CD8-positive, alpha-beta memory T cell (primary cell): Measurements from ENCODE around the gene SPACA7. TPM values are rescaled to one million over a fixed set of nuclear protein-coding genes. Genes with fewer than 3 reads are reported as not detected.

Experiments used
- CTCF ChIA-PET: fragments of 350-600 bp; sonication (Branson Sonifier 250); formaldehyde crosslinking; loops from one replicate; lab custom pipeline; 2021; ENCODE audit warnings: antibody characterized with exemption; lab: Charles Lee
- POLR2A ChIA-PET: fragments of 350-600 bp; sonication (Branson Sonifier 250); formaldehyde crosslinking; loops from one replicate; lab custom pipeline; 2021; ENCODE audit warnings: antibody characterized with exemption; lab: Charles Lee
- DNase-seq, 5 donors: peaks; one replicate each; pipeline versions ENCODE4 v3.0.0 to v3.0.0-alpha.2; 2020 to 2022; ENCODE audit warnings: mixed read lengths in 1 of 5
- H3K27ac ChIP-seq: one replicate; pipeline ENCODE4 v1.7.0; 2013; ENCODE audit warnings: low read depth, mild to moderate bottlenecking, low read length, moderate library complexity
- H3K27me3 ChIP-seq: 2 replicates; pipeline ENCODE4 v1.7.0; 2013; ENCODE audit warnings: low read length, mild to moderate bottlenecking; ENCODE audit not compliant: insufficient read depth, poor library complexity, severe bottlenecking
- H3K36me3 ChIP-seq: 2 replicates; pipeline ENCODE4 v1.7.0; 2013; ENCODE audit warnings: mild to moderate bottlenecking, low read length, moderate library complexity; ENCODE audit not compliant: insufficient read depth
- H3K4me1 ChIP-seq: 2 replicates; pipeline ENCODE4 v1.7.0; 2013; ENCODE audit warnings: mild to moderate bottlenecking, low read length, moderate library complexity; ENCODE audit not compliant: insufficient read depth
- H3K4me3 ChIP-seq: 2 replicates; pipeline ENCODE4 v1.7.0; 2013; ENCODE audit warnings: mild to moderate bottlenecking, low read length
- H3K9me3 ChIP-seq: 2 replicates; pipeline ENCODE4 v1.7.0; 2013; ENCODE audit warnings: mild to moderate bottlenecking, low read length
- H3K27ac Mint-ChIP-seq, 8 donors: one replicate each; pipeline ENCODE4 v1.8.0; 2020 to 2021; ENCODE audit warnings: mixed read lengths in 8 of 8, mild to moderate bottlenecking in 6 of 8, inconsistent platforms in 3 of 8, moderate library complexity in 3 of 8
- H3K27me3 Mint-ChIP-seq, 2 donors: one replicate each; pipeline ENCODE4 v1.8.0; 2020 to 2021; ENCODE audit warnings: mixed read lengths in 2 of 2, mild to moderate bottlenecking in 1 of 2, moderate library complexity in 1 of 2
- H3K36me3 Mint-ChIP-seq, 3 donors: one replicate each; pipeline ENCODE4 v1.8.0; 2020 to 2021; ENCODE audit warnings: mixed read lengths in 3 of 3, inconsistent platforms in 1 of 3, mild to moderate bottlenecking in 1 of 3
- H3K4me1 Mint-ChIP-seq, 3 donors: one replicate each; pipeline ENCODE4 v1.8.0; 2020 to 2021; ENCODE audit warnings: mixed read lengths in 3 of 3, inconsistent platforms in 1 of 3, mild to moderate bottlenecking in 1 of 3
- H3K4me3 Mint-ChIP-seq, 7 donors: one replicate each; pipeline ENCODE4 v1.8.0; 2020 to 2021; ENCODE audit warnings: mixed read lengths in 7 of 7, mild to moderate bottlenecking in 6 of 7, moderate library complexity in 4 of 7, inconsistent platforms in 2 of 7
- H3K9me3 Mint-ChIP-seq, 5 donors: one replicate each; pipeline ENCODE4 v1.8.0; 2020 to 2022; ENCODE audit warnings: mixed read lengths in 5 of 5, mild to moderate bottlenecking in 3 of 5, moderate library complexity in 2 of 5, inconsistent platforms in 1 of 5
- polyA plus RNA-seq: library from polyadenylated mRNA; unstranded; fragments of 300-500 nt; fragmentation: Illumina TruSeq; gene quantifications from one replicate; pipeline ENCODE4 v1.2.3, GENCODE V29; 2021
- total RNA-seq, 2 experiments: library from RNA; stranded (reverse); gene quantifications; one replicate each; pipeline ENCODE4 v1.2.3, GENCODE V29; 2021

The SPACA7 gene
- total RNA-seq, result not detected
- not detected for polyA plus RNA-seq

- H3K36me3 ChIP-seq, result no peaks in the 10 kb centered on the region
- no peak within 1 kb of the TSS for H3K4me3 ChIP-seq
- no peaks in the 10 kb centered on the region for H3K9me3 ChIP-seq
- no peaks in the 10 kb centered on the region for H3K4me1 ChIP-seq
- Mint-ChIP-seq H3K27me3 (peaks cover 13 to 21% of the 10 kb centered on the region in 2 donors), H3K4me3 (no peak within 1 kb of the TSS), H3K4me1 (no peaks in the 10 kb centered on the region), H3K9me3 (peaks cover 0 to 2% (median 0%) of the 10 kb centered on the region in 5 donors), H3K27ac (no peak within 1 kb of the TSS), H3K36me3 (no peaks in the 10 kb centered on the region)
- no peak within 1 kb of the TSS for H3K27ac ChIP-seq
- no peak for DNase-seq
- no peaks in the 10 kb centered on the region for H3K27me3 ChIP-seq
- CTCF ChIA-PET, result no interaction called here
- POLR2A ChIA-PET, result no interaction called here
Observed at GRCh38 chr13:112376050-112376681, at the start of gene SPACA7. TSS of gene SPACA7 (plus strand) at chr13:112376355. CDS start at chr13:112376386, 31 bp downstream.

DNA sequence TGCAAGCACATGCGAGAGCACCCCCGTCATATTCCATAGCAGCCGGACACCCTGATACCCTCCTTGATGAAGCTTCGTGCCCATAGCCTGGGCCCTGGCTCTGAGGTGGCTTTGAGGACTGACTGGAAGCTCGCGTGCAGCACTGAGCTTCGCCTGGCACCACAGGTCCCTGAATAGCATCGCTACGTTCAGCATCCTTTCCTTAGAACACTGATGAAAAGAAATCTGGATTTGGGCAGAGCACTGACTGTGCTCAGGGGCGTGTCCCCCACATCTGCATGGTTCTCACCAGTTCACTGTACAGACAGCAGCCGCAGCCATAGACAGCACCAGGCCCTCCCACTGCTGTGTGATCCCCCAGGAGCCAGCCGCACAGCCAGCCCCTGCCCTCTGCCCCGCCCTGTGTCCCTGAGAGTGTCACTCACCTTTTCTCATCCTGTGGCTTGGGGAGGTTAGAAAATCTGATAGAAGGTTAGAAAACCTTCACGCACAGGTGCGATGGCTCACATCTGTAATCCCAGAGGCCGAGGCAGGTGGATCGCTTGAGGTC lies 49.3 kb upstream of the SPACA7 start:
- Histone ChIP-seq H3K27me3 (no peaks in the 10 kb centered on the region), H3K9me3 (no peaks in the 10 kb centered on the region), H3K4me1 (no peaks in the 10 kb centered on the region), H3K4me3 (no peak overlapping the region), H3K36me3 (no peaks in the 10 kb centered on the region), H3K27ac (no peak overlapping the region)
- Mint-ChIP-seq H3K4me3 (no peak overlapping the region), H3K27me3 (peaks cover 11 to 17% of the 10 kb centered on the region in 2 donors), H3K9me3 (peaks cover 0 to 2% (median 0%) of the 10 kb centered on the region in 5 donors), H3K27ac (no peak overlapping the region), H3K4me1 (no peaks in the 10 kb centered on the region), H3K36me3 (no peaks in the 10 kb centered on the region)
- ChIA-PET CTCF (no interaction called here), POLR2A (no interaction called here)
- DNase-seq, result no peak

- H3K4me1 ChIP-seq, result no peaks in the 10 kb centered on the region
- H3K27ac Mint-ChIP-seq, result no peak overlapping the region
- H3K4me3 ChIP-seq, result no peak overlapping the region
- H3K27ac ChIP-seq, result no peak overlapping the region
- H3K9me3 Mint-ChIP-seq, result peaks cover 0 to 8% (median 2%) of the 10 kb centered on the region in 5 donors
- CTCF ChIA-PET, result no interaction called here
- no peaks in the 10 kb centered on the region for H3K27me3 ChIP-seq
- H3K27me3 Mint-ChIP-seq, result peaks cover 20 to 22% of the 10 kb centered on the region in 2 donors
- no peaks in the 10 kb centered on the region for H3K9me3 ChIP-seq
- H3K4me1 Mint-ChIP-seq, result no peaks in the 10 kb centered on the region
- DNase-seq, result no peak
- no peak overlapping the region for H3K4me3 Mint-ChIP-seq
- POLR2A ChIA-PET, result no interaction called here
- peaks cover 0 to 1% (median 0%) of the 10 kb centered on the region in 3 donors for H3K36me3 Mint-ChIP-seq
- H3K36me3 ChIP-seq, result no peaks in the 10 kb centered on the region
Observed at GRCh38 chr13:112328936-112329335, 47.2 kb upstream of the SPACA7 start.

- H3K27ac ChIP-seq, result no peak overlapping the region
- POLR2A ChIA-PET, result no interaction called here
- Mint-ChIP-seq H3K4me1 (no peaks in the 10 kb centered on the region), H3K27me3 (peaks cover 20 to 22% of the 10 kb centered on the region in 2 donors), H3K4me3 (no peak overlapping the region), H3K27ac (no peak overlapping the region), H3K9me3 (peaks cover 0 to 8% (median 2%) of the 10 kb centered on the region in 5 donors), H3K36me3 (peaks cover 0 to 1% (median 0%) of the 10 kb centered on the region in 3 donors)
- H3K9me3 ChIP-seq, result no peaks in the 10 kb centered on the region
- H3K4me1 ChIP-seq, result no peaks in the 10 kb centered on the region
- no peaks in the 10 kb centered on the region for H3K36me3 ChIP-seq
- H3K27me3 ChIP-seq, result no peaks in the 10 kb centered on the region
- CTCF ChIA-PET, result no interaction called here
- H3K4me3 ChIP-seq, result no peak overlapping the region
- no peak for DNase-seq
Observed at GRCh38 chr13:112329376-112329775, 46.8 kb upstream of the SPACA7 start.

GRCh38 chr13:112330066-112330465 lies 46.1 kb upstream of the SPACA7 start:
- H3K4me1 ChIP-seq, result no peaks in the 10 kb centered on the region
- H3K9me3 ChIP-seq, result no peaks in the 10 kb centered on the region
- ChIA-PET POLR2A (no interaction called here), CTCF (no interaction called here)
- peaks cover 0 to 8% (median 2%) of the 10 kb centered on the region in 5 donors for H3K9me3 Mint-ChIP-seq
- no peak overlapping the region for H3K4me3 ChIP-seq
- no peaks in the 10 kb centered on the region for H3K36me3 ChIP-seq
- H3K4me1 Mint-ChIP-seq, result no peaks in the 10 kb centered on the region
- H3K27ac Mint-ChIP-seq, result no peak overlapping the region
- no peak overlapping the region for H3K4me3 Mint-ChIP-seq
- no peaks in the 10 kb centered on the region for H3K27me3 ChIP-seq
- H3K27ac ChIP-seq, result no peak overlapping the region
- H3K27me3 Mint-ChIP-seq, result peaks cover 22 to 24% of the 10 kb centered on the region in 2 donors
- H3K36me3 Mint-ChIP-seq, result peaks cover 0 to 1% (median 0%) of the 10 kb centered on the region in 3 donors
- DNase-seq, result no peak

DNA sequence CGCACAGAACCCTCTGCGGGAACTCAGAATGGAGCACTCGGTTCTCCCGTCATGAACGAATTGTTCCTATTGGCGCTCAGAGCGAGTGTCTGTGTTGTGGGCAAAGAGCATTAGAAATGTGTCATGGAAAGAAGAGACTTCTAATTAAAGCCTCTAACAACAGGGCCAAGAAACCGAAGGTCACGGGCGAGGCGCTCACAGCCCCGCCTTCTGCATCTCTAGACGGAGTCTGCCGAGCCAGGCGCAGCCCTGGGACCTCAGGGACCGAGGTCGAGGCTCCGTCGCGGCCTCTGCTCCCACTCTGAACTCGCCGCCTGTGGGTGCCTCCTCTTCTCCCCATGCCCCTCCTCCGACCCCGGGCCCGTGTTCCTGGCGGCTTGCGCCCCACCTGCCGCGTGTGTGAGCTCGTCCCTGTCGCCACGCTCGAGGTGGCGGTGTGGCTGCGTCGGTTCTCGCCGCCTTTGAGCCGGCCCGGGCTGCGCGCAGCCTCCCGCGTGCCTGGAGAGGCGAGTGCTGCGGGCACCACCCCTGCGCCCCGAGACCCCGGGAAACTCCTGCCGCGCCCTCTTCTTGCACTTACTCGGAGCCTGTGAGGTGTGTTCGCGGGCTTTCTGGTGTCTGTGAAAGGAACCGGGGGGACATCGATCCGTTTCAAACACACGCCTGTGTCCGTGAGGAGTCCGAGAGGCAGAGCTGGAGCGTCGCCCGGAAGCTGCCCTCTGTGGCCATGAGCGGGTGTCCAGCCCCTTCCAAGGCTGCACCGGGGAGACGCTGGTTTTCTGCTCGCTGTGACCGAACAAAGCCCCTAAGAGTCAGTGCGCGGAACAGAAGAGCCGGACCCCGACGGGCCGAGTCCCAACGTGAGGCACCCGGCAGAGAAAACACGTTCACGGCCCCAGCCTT lies 45.4 kb upstream of the SPACA7 start:
- Mint-ChIP-seq H3K4me1 (no peaks in the 10 kb centered on the region), H3K36me3 (peaks cover 0 to 1% (median 0%) of the 10 kb centered on the region in 3 donors), H3K4me3 (no peak overlapping the region), H3K27me3 (peaks cover 20 to 24% of the 10 kb centered on the region in 2 donors), H3K9me3 (peaks cover 0 to 8% (median 4%) of the 10 kb centered on the region in 5 donors), H3K27ac (no peak overlapping the region)
- H3K9me3 ChIP-seq, result no peaks in the 10 kb centered on the region
- H3K4me3 ChIP-seq, result no peak overlapping the region
- ChIA-PET CTCF (no interaction called here), POLR2A (no interaction called here)
- no peak for DNase-seq
- no peaks in the 10 kb centered on the region for H3K36me3 ChIP-seq
- H3K27ac ChIP-seq, result no peak overlapping the region
- H3K27me3 ChIP-seq, result no peaks in the 10 kb centered on the region
- no peaks in the 10 kb centered on the region for H3K4me1 ChIP-seq

DNA sequence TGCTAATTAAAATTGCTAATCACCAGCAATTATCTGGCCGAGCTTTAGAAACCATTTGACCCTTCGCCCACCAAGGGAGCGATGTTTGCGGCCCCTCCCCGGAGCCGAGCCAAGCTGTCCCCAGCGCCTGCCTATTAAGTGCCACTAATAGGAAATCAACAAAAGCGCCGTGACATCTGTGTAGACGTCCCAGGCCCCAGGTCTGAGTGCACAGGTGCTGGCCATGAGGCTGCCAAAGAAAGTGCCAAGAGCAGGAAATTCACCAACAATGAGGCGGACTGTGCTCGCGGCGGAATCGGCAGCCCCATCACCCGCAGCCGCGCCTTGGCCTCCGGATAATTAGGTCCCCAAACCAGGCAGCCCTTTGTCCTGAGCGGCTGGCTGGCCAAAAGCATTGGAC lies 44.5 kb upstream of the SPACA7 start:
- peaks cover 4 to 14% (median 11%) of the 10 kb centered on the region in 5 donors for H3K9me3 Mint-ChIP-seq
- no peaks in the 10 kb centered on the region for H3K9me3 ChIP-seq
- H3K4me1 Mint-ChIP-seq, result no peaks in the 10 kb centered on the region
- no peaks in the 10 kb centered on the region for H3K27me3 ChIP-seq
- no peak overlapping the region for H3K4me3 ChIP-seq
- peaks cover 0 to 1% (median 0%) of the 10 kb centered on the region in 3 donors for H3K36me3 Mint-ChIP-seq
- H3K36me3 ChIP-seq, result no peaks in the 10 kb centered on the region
- ChIA-PET POLR2A (no interaction called here), CTCF (no interaction called here)
- H3K4me1 ChIP-seq, result no peaks in the 10 kb centered on the region
- peaks cover 19 to 24% of the 10 kb centered on the region in 2 donors for H3K27me3 Mint-ChIP-seq
- no peak overlapping the region for H3K27ac Mint-ChIP-seq
- no peak for DNase-seq
- no peak overlapping the region for H3K4me3 Mint-ChIP-seq
- no peak overlapping the region for H3K27ac ChIP-seq

GRCh38 chr13:112332727-112333126 lies 43.4 kb upstream of the SPACA7 start:
- no peaks in the 10 kb centered on the region for H3K4me1 ChIP-seq
- Mint-ChIP-seq H3K4me1 (no peaks in the 10 kb centered on the region), H3K36me3 (peaks cover 0 to 3% (median 0%) of the 10 kb centered on the region in 3 donors), H3K27me3 (peaks cover 17 to 27% of the 10 kb centered on the region in 2 donors), H3K9me3 (peaks cover 14 to 24% (median 20%) of the 10 kb centered on the region in 5 donors), H3K27ac (no peak overlapping the region), H3K4me3 (no peak overlapping the region)
- no peak for DNase-seq
- no peaks in the 10 kb centered on the region for H3K27me3 ChIP-seq
- no peaks in the 10 kb centered on the region for H3K9me3 ChIP-seq
- ChIA-PET CTCF (no interaction called here), POLR2A (no interaction called here)
- H3K27ac ChIP-seq, result no peak overlapping the region
- H3K36me3 ChIP-seq, result no peaks in the 10 kb centered on the region
- no peak overlapping the region for H3K4me3 ChIP-seq
